ENCODE data around the gene SMYD1. TPM values are rescaled to one million over a fixed set of nuclear protein-coding genes. Genes with fewer than 3 reads are reported as not detected.

The SMYD1 gene
- total and polyA plus RNA-seq, 8 donors, result 0.12 to 25.4 (median 10.5) TPM

- 85 to 90% (median 88%) methylated on average over 17 to 18 of the region's 18 CpGs for WGBS, 5 donors
- no peak for DNase-seq
- no peak for TF ChIP-seq EP300 (IDR thresholded peaks at IDR 0.05)
- TF ChIP-seq CTCF (IDR thresholded peaks at IDR 0.05), result no peak
- no peak for TF ChIP-seq POLR2AphosphoS5 (IDR thresholded peaks at IDR 0.05)
- no peak for TF ChIP-seq POLR2A (IDR thresholded peaks at IDR 0.05)
These were observed 49.2 kb downstream of the SMYD1 start for GRCh38 chr2:88116669-88117432.

GRCh38 chr2:88117973-88118372 is 50.3 kb downstream of the SMYD1 start:
- Histone ChIP-seq H3K4me3 (no peak overlapping the region), H3K9me3 (no peaks in the 10 kb centered on the region), H3K27me3 (peaks cover 0 to 11% (median 0%) of the 10 kb centered on the region in 3 donors), H3K36me3 (no peaks in the 10 kb centered on the region), H3K4me1 (no peaks in the 10 kb centered on the region), H3K27ac (no peak overlapping the region)
- DNase-seq, result no peak
- intact Hi-C loops (cut with DNase I; ENCODE audit: low total_unique reads), result no loop called here
- TF ChIP-seq CTCF (IDR thresholded peaks at IDR 0.05), result no peak
- no peak for TF ChIP-seq POLR2A (IDR thresholded peaks at IDR 0.05)
- WGBS, 5 donors, result 82 to 88% (median 84%) methylated on average over 4 of the region's 4 CpGs

More at GRCh38 chr2:88116669-88117432, 49.2 kb downstream of the SMYD1 start:
- H3K27me3 ChIP-seq, result peaks cover 0 to 7% (median 0%) of the 10 kb centered on the region in 3 donors
- no peaks in the 10 kb centered on the region for H3K4me1 ChIP-seq
- intact Hi-C loops (cut with DNase I; ENCODE audit: low total_unique reads), result no loop called here
- no peaks in the 10 kb centered on the region for H3K36me3 ChIP-seq
- H3K9me3 ChIP-seq, result no peaks in the 10 kb centered on the region
- no peak overlapping the region for H3K4me3 ChIP-seq
- no peak overlapping the region for H3K27ac ChIP-seq

GRCh38 chr2:88121678-88122077 is 54.1 kb downstream of the SMYD1 start:
- TF ChIP-seq POLR2AphosphoS5 (IDR thresholded peaks at IDR 0.05), result no peak
- TF ChIP-seq EP300 (IDR thresholded peaks at IDR 0.05), result no peak
- TF ChIP-seq CTCF (IDR thresholded peaks at IDR 0.05), result no peak
- TF ChIP-seq POLR2A (IDR thresholded peaks at IDR 0.05), result no peak

GRCh38 chr2:88122141-88122884 is 54.7 kb downstream of the SMYD1 start:
- H3K4me3 ChIP-seq, result no peak overlapping the region
- intact Hi-C loops (cut with DNase I; ENCODE audit: low total_unique reads), result no loop called here
- no peaks in the 10 kb centered on the region for H3K9me3 ChIP-seq
- H3K27me3 ChIP-seq, result peaks cover 0 to 25% (median 0%) of the 10 kb centered on the region in 3 donors
- TF ChIP-seq CTCF (IDR thresholded peaks at IDR 0.05), result no peak
- TF ChIP-seq POLR2AphosphoS5 (IDR thresholded peaks at IDR 0.05), result no peak
- TF ChIP-seq EP300 (IDR thresholded peaks at IDR 0.05), result no peak
- no peak for TF ChIP-seq POLR2A (IDR thresholded peaks at IDR 0.05)
- no peak for DNase-seq
- H3K36me3 ChIP-seq, result no peaks in the 10 kb centered on the region
- 68 to 79% (median 74%) methylated on average over 8 of the region's 8 CpGs for WGBS, 5 donors
- H3K27ac ChIP-seq, result no peak overlapping the region
- H3K4me1 ChIP-seq, result no peaks in the 10 kb centered on the region

More at GRCh38 chr2:88121678-88122077, 54.1 kb downstream of the SMYD1 start:
- no peaks in the 10 kb centered on the region for H3K9me3 ChIP-seq
- WGBS, 5 donors, result 82 to 93% (median 87%) methylated on average over 4 of the region's 4 CpGs
- peaks cover 0 to 25% (median 0%) of the 10 kb centered on the region in 3 donors for H3K27me3 ChIP-seq
- no peaks in the 10 kb centered on the region for H3K4me1 ChIP-seq
- no peak overlapping the region for H3K4me3 ChIP-seq
- intact Hi-C loops (cut with DNase I; ENCODE audit: low total_unique reads), result no loop called here
- DNase-seq, result no peak
- no peak overlapping the region for H3K27ac ChIP-seq
- no peaks in the 10 kb centered on the region for H3K36me3 ChIP-seq

Data from stomach (tissue), 9 donors.